ENCODE data around the gene FRG2C.
"Not testable (repeated sequence)": the region's sequence is repeated elsewhere in the genome, so short reads cannot be mapped to it uniquely, and the experiment has no call there.

- TF ChIP-seq, protein P1, sequence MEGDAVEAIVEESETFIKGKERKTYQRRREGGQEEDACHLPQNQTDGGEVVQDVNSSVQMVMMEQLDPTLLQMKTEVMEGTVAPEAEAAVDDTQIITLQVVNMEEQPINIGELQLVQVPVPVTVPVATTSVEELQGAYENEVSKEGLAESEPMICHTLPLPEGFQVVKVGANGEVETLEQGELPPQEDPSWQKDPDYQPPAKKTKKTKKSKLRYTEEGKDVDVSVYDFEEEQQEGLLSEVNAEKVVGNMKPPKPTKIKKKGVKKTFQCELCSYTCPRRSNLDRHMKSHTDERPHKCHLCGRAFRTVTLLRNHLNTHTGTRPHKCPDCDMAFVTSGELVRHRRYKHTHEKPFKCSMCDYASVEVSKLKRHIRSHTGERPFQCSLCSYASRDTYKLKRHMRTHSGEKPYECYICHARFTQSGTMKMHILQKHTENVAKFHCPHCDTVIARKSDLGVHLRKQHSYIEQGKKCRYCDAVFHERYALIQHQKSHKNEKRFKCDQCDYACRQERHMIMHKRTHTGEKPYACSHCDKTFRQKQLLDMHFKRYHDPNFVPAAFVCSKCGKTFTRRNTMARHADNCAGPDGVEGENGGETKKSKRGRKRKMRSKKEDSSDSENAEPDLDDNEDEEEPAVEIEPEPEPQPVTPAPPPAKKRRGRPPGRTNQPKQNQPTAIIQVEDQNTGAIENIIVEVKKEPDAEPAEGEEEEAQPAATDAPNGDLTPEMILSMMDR (conservative IDR thresholded peaks at IDR 0.05 in 1 of 2, IDR thresholded peaks at IDR 0.05 in 1 of 2; ENCODE audit: low read depth in 1 of 2, low read length in 2 of 2) = not testable (repeated sequence)
- not testable (repeated sequence) for TF ChIP-seq EZH2 (IDR thresholded peaks at IDR 0.05; ENCODE audit: low read length, missing control alignments)
Measured at GRCh38 chr3:75621772-75622171, 42.4 kb upstream of the FRG2C start.

Measured in fibroblast of lung (primary cell).